ENCODE data around the gene CACNG7.

Gene CACNG7

DNA sequence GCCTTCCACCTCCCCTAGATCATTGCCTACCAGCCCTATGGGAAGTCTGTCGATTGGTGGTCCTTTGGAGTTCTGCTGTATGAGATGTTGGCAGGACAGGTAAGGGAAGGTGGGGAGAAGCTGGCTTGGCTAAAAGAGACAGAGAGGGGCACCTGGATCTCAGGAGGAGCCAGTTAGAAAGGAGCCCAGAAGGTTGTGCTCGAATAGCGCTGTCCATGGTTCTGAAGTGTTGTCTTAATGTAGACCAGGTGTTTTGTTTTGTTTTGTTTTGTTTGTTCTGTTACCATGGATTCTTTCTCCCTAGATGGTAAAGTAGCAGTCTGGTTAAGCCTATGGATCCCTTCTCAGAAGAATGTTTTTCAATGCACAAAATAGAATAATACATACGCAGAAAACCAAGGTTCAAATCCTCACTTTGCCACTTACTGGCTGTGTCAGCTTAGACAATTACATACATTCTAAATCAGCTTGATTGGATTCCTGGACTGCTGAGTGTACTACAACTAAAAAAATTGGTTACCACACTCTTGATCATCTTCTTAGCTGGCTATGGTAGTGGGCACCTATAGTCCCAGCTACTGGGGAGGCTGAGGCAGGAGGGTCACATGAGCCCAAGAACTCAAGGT lies 5.9 kb upstream of the CACNG7 start:
- peak; percentile 19 for DNase-seq (ENCODE audit: low read depth)
- in situ Hi-C loops (cut with HindIII; ENCODE audit: low sequenced_read_pairs): loop anchor here (25.0 kb wide), 1 partner anchor 134 kb away; no protein-coding TSS in a partner anchor

DNA sequence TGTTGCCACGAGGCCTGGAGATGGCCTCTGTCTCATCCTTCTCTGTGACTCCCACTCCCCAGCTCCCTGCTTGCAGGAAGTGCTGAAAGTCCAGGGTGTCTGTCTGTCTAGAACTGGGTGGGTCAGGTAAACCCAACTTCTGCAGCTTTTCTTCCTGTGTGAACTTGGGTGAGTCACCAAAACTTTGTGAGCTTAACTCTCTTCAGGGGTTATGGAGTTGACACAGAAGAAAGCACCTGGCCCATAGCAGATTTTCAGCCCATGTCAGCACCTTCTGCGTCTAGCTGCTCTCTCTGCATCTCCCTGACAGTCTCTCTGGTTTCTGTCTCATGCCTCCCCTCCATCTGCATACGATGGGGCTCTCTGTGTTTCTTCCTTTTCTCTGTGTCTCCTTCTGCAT lies 4.2 kb upstream of the CACNG7 start:
- in situ Hi-C loops (cut with HindIII; ENCODE audit: low sequenced_read_pairs): loop anchor here (25.0 kb wide), 1 partner anchor 132 kb away; no protein-coding TSS in a partner anchor
- TF ChIP-seq, protein P1, sequence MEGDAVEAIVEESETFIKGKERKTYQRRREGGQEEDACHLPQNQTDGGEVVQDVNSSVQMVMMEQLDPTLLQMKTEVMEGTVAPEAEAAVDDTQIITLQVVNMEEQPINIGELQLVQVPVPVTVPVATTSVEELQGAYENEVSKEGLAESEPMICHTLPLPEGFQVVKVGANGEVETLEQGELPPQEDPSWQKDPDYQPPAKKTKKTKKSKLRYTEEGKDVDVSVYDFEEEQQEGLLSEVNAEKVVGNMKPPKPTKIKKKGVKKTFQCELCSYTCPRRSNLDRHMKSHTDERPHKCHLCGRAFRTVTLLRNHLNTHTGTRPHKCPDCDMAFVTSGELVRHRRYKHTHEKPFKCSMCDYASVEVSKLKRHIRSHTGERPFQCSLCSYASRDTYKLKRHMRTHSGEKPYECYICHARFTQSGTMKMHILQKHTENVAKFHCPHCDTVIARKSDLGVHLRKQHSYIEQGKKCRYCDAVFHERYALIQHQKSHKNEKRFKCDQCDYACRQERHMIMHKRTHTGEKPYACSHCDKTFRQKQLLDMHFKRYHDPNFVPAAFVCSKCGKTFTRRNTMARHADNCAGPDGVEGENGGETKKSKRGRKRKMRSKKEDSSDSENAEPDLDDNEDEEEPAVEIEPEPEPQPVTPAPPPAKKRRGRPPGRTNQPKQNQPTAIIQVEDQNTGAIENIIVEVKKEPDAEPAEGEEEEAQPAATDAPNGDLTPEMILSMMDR (IDR thresholded peaks at IDR 0.05; ENCODE audit: low read depth, low read length, missing control alignments): no peak
- DNase-seq (ENCODE audit: low read depth): no peak
- no peak overlapping the region for H3K4me3 ChIP-seq (ENCODE audit: low read depth, low read length)

More for the DNA sequence above, 5.9 kb upstream of the CACNG7 start:
- TF ChIP-seq, protein P1 (IDR thresholded peaks at IDR 0.05; ENCODE audit: low read depth, low read length, missing control alignments): no peak
- no peak overlapping the region for H3K4me3 ChIP-seq (ENCODE audit: low read depth, low read length)

DNA sequence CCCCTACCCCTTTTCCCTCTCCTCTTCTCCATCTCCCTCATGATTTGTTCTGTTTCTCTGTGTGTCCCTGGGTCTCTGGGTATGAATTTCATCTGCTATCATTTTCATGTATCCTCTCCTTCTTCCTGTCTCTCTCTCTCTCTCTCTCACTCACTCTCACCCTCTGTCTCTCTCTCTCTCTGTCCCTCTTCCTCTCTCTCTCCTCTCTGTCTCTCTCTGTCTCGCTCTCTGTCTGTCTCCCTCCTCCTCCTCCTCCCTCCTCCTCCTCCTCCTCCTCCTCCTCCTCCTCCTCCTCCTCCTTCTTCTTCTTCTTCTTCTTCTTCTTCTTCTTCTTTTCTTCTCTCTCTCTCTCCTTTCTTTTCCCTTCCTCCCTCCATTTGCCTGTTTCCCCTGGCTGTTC lies 3.3 kb upstream of the CACNG7 start:
- no peak overlapping the region for H3K4me3 ChIP-seq (ENCODE audit: low read depth, low read length)
- no peak for DNase-seq (ENCODE audit: low read depth)
- TF ChIP-seq, protein P1 (IDR thresholded peaks at IDR 0.05; ENCODE audit: low read depth, low read length, missing control alignments): no peak
- in situ Hi-C loops (cut with HindIII; ENCODE audit: low sequenced_read_pairs): loop anchor here (25.0 kb wide), 1 partner anchor 132 kb away; no protein-coding TSS in a partner anchor

DNA sequence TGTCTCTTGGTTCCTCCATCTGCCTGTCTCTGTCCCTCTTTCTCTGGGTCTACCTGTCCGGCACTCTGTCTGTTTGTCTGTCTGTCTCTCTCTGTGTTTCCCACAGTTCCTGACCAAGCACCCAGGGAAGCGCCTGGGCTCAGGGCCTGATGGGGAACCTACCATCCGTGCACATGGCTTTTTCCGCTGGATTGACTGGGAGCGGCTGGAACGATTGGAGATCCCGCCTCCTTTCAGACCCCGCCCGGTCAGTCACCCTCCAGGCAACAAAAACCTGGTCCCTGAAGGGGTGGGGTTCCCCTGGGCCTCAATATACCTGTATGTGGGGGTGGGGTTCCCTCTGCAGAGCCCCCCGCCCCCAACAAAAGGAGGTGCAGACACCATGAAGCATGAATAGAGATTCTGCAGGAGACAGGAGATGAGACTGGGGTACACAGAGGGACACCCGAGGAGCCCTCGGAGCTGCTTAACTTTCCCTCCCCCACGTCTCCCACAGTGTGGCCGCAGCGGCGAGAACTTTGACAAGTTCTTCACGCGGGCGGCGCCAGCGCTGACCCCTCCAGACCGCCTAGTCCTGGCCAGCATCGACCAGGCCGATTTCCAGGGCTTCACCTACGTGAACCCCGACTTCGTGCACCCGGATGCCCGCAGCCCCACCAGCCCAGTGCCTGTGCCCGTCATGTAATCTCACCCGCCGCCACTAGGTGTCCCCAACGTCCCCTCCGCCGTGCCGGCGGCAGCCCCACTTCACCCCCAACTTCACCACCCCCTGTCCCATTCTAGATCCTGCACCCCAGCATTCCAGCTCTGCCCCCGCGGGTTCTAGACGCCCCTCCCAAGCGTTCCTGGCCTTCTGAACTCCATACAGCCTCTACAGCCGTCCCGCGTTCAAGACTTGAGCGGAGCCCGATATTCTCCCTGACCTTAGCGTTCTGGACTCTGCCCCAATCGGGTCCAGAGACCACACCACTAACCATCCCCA lies 2.6 kb upstream of the CACNG7 start:
- no peak for DNase-seq (ENCODE audit: low read depth)
- in situ Hi-C loops (cut with HindIII; ENCODE audit: low sequenced_read_pairs): loop anchor here (25.0 kb wide), 1 partner anchor 131 kb away; no protein-coding TSS in a partner anchor
- TF ChIP-seq, protein P1 (IDR thresholded peaks at IDR 0.05; ENCODE audit: low read depth, low read length, missing control alignments): peak; percentile 82
- no peak overlapping the region for H3K4me3 ChIP-seq (ENCODE audit: low read depth, low read length)

GRCh38 chr19:53907193-53907581 lies 1.9 kb upstream of the CACNG7 start:
- DNase-seq (ENCODE audit: low read depth): no peak
- TF ChIP-seq, protein P1 (IDR thresholded peaks at IDR 0.05; ENCODE audit: low read depth, low read length, missing control alignments): no peak
- in situ Hi-C loops (cut with HindIII; ENCODE audit: low sequenced_read_pairs): loop anchor here (25.0 kb wide), 1 partner anchor 130 kb away; no protein-coding TSS in a partner anchor
- no peak overlapping the region for H3K4me3 ChIP-seq (ENCODE audit: low read depth, low read length)

DNA sequence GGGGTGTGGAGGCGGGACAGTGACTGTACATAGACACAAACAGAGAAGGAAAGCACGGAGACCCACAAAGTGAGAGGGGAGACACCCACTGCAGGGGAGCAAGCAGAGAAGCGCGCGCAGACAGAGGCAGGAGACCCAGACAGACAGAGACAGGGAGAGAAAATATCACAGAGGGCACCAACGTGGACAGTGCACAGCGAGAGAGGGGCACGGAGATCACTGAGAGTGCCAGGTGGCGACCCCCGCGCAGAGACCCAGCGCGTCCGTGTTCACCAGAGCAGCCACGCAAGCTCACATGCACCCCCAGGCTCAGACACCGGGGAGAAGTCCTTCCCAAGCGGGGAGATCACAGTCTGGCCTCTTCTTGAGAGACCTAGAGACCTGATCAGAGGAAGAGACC lies 1.4 kb upstream of the CACNG7 start:
- in situ Hi-C loops (cut with HindIII; ENCODE audit: low sequenced_read_pairs): loop anchor here (25.0 kb wide), 1 partner anchor 130 kb away; no protein-coding TSS in a partner anchor
- no peak overlapping the region for H3K4me3 ChIP-seq (ENCODE audit: low read depth, low read length)

More for the DNA sequence above, 1.4 kb upstream of the CACNG7 start:
- DNase-seq (ENCODE audit: low read depth): no peak
- TF ChIP-seq, protein P1 (IDR thresholded peaks at IDR 0.05; ENCODE audit: low read depth, low read length, missing control alignments): no peak
